ENCODE results near the gene RMI2. TPM values are rescaled to one million over a fixed set of nuclear protein-coding genes. Genes with fewer than 3 reads are reported as not detected.

Gene RMI2
- total RNA-seq, 1 donor from 2014 or later = 10.5 TPM

GRCh38 chr16:11306997-11307638 is 38.1 kb upstream of the RMI2 start:
- Mint-ChIP-seq H3K9me3 (ENCODE audit: unreplicated experiment) (no peaks in the 10 kb centered on the region), H3K27ac (ENCODE audit: unreplicated experiment) (no peak overlapping the region), H3K4me3 (ENCODE audit: unreplicated experiment) (no peak overlapping the region), H3K36me3 (ENCODE audit: low read depth, unreplicated experiment) (no peaks in the 10 kb centered on the region), H3K4me1 (ENCODE audit: unreplicated experiment) (peaks cover 9% of the 10 kb centered on the region), H3K27me3 (ENCODE audit: unreplicated experiment) (peaks cover 11% of the 10 kb centered on the region)
- no peak for DNase-seq (ENCODE audit: low spot score)
- no peak for TF ChIP-seq CTCF (IDR thresholded peaks at IDR 0.05; ENCODE audit: unreplicated experiment)

DNA sequence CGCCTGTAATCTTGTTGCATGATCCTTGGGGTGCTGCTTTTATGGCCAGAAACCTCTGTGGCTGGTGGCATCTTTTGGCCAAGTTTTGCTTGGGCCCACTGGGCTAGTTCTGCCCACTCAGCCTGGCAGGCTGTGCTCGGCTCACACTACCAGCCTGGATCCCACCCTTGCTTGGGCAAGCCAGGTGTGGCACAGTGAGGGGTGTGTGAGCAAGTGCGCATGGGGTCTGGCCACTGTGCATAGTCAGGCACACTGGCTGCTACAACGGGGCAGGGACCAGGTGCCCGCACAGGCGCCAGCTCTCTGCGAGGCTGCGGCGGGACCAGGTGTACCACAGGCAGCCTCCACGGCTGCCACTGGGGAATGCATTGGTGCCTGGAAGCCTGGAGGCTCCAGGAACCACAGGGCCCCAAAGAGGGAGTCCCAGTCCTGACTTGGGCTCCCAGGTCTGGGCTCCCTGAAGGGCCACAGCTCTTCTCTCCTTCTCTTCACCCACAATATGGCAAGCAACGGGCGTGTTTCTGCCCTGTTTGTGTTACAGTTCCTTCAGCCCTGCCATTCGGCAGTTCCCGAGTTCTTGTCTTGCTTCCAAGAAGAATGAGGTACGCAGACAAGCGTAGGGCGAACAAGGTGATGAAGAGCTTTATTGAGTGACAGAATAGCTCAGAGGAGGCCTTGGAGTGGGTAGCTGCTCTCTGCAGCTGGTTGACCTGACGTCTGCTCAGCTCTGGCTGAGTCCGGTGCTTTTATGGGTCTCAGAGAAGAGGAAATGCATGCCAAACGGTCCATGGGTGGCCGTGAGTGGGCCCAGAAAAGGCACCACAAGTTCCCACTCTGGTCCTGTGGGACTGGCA is 37.4 kb upstream of the RMI2 start:
- Mint-ChIP-seq H3K9me3 (ENCODE audit: unreplicated experiment) (no peaks in the 10 kb centered on the region), H3K36me3 (ENCODE audit: low read depth, unreplicated experiment) (no peaks in the 10 kb centered on the region), H3K27ac (ENCODE audit: unreplicated experiment) (no peak overlapping the region), H3K27me3 (ENCODE audit: unreplicated experiment) (peaks cover 12% of the 10 kb centered on the region), H3K4me3 (ENCODE audit: unreplicated experiment) (no peak overlapping the region), H3K4me1 (ENCODE audit: unreplicated experiment) (peaks cover 9% of the 10 kb centered on the region)
- DNase-seq (ENCODE audit: low spot score) = no peak
- no peak for TF ChIP-seq CTCF (IDR thresholded peaks at IDR 0.05; ENCODE audit: unreplicated experiment)

DNA sequence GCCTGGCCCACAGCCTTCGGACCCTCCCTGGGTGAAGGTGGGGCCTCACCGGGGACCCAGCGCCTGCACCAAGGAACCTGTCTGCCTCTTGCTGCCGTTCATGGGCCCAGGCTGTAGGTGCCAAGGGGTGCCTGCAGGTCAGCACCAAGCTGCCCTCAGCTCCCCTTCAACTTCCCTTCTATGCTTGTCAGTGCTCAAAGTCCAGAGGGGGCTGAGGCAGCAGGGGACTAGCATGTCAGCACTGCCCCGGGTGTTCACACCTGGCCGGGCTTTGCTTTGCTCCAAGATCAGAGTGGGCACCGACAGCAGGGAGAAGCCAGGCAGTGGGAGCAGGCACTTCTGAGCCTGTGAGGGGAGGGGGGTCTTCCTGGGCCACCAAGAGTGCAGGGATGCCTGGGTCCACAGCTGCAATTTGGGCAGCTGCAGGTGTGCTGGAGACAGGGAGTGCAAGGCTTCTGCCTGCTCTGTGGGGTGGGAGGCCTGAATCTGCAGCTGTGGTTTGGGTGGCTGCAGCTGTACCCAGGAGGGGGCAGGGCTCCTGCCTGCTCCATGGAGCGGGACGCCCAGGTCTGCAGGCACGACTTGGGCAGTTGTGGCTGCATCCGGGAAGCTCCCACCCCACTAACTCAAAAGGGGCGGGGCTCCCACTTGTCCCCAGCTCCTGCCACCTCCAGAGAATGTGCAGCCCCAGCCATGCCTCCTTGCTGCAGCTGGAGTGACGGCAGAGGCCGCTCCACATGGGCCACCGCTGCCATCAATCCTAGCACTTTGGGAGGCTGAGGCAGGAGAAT is 36.6 kb upstream of the RMI2 start:
- H3K9me3 Mint-ChIP-seq (ENCODE audit: unreplicated experiment) = no peaks in the 10 kb centered on the region
- no peaks in the 10 kb centered on the region for H3K36me3 Mint-ChIP-seq (ENCODE audit: low read depth, unreplicated experiment)
- no peak overlapping the region for H3K4me3 Mint-ChIP-seq (ENCODE audit: unreplicated experiment)
- peaks cover 10% of the 10 kb centered on the region for H3K4me1 Mint-ChIP-seq (ENCODE audit: unreplicated experiment)
- H3K27me3 Mint-ChIP-seq (ENCODE audit: unreplicated experiment) = peaks cover 14% of the 10 kb centered on the region
- H3K27ac Mint-ChIP-seq (ENCODE audit: unreplicated experiment) = no peak overlapping the region
- DNase-seq (ENCODE audit: low spot score) = no peak
- no peak for TF ChIP-seq CTCF (IDR thresholded peaks at IDR 0.05; ENCODE audit: unreplicated experiment)

GRCh38 chr16:11309895-11310633 is 35.2 kb upstream of the RMI2 start:
- Mint-ChIP-seq H3K4me3 (ENCODE audit: unreplicated experiment) (no peak overlapping the region), H3K4me1 (ENCODE audit: unreplicated experiment) (peaks cover 12% of the 10 kb centered on the region), H3K27ac (ENCODE audit: unreplicated experiment) (no peak overlapping the region), H3K36me3 (ENCODE audit: low read depth, unreplicated experiment) (no peaks in the 10 kb centered on the region), H3K27me3 (ENCODE audit: unreplicated experiment) (peaks cover 14% of the 10 kb centered on the region), H3K9me3 (ENCODE audit: unreplicated experiment) (no peaks in the 10 kb centered on the region)
- no peak for DNase-seq (ENCODE audit: low spot score)
- TF ChIP-seq CTCF (IDR thresholded peaks at IDR 0.05; ENCODE audit: unreplicated experiment) = no peak
